Stomach (tissue), 4 donors: ENCODE results near the gene GJE1.

ENCODE experiments used
- CTCF ChIP-seq, 7 experiments: fragments of 450-650 bp in 4 of 7; fragments of 200-600 bp in 3 of 7; sonication (generic) in 3 of 7; IDR thresholded peaks; one replicate each; pipeline ENCODE4 v1.5.1; 2016 to 2019; ENCODE audit warnings: antibody characterized with exemption in 7 of 7, control low read depth in 2 of 7, mild to moderate bottlenecking in 1 of 7
- EP300 ChIP-seq: sonication (generic); formaldehyde crosslinking; IDR thresholded peaks from one replicate; pipeline ENCODE4 v1.6.1; 2017; ENCODE audit warnings: antibody characterized with exemption
- POLR2A ChIP-seq, 4 donors: fragments of 450-650 bp; IDR thresholded peaks; one replicate each; pipeline ENCODE4 v1.6.1; 2016; ENCODE audit warnings: antibody characterized with exemption in 4 of 4, control low read depth in 2 of 4, mild to moderate bottlenecking in 1 of 4, moderate library complexity in 1 of 4

- TF ChIP-seq EP300: no peak
- TF ChIP-seq POLR2A (IDR thresholded peaks at IDR 0.05): no peak
- no peak for TF ChIP-seq CTCF (IDR thresholded peaks at IDR 0.05)
Measured at GRCh38 chr6:142153196-142153595, 20.5 kb downstream of the GJE1 start.
